ENCODE results near the gene CHKA.
"Not testable (repeated sequence)": the region's sequence is repeated elsewhere in the genome, so short reads cannot be mapped to it uniquely, and the experiment has no call there.

CHKA gene

GRCh38 chr11:68116126-68116525 is 5.1 kb downstream of the CHKA start:
- DNase-seq (ENCODE audit: low read depth in 2 of 2) = no peak

- no peak for DNase-seq (ENCODE audit: low read depth in 2 of 2)
Observed at GRCh38 chr11:68115285-68115684, 5.9 kb downstream of the CHKA start.

GRCh38 chr11:68113986-68114385 is 7.2 kb downstream of the CHKA start:
- no peak for DNase-seq (ENCODE audit: low read depth in 2 of 2)

- DNase-seq (ENCODE audit: low read depth in 2 of 2) = no peak
Observed at GRCh38 chr11:68107689-68108088, 13.5 kb downstream of the CHKA start.

GRCh38 chr11:68106165-68106940 is 14.8 kb downstream of the CHKA start:
- DNase-seq (ENCODE audit: low read depth in 2 of 2) = no peak

GRCh38 chr11:68099474-68100405 is 21.4 kb downstream of the CHKA start:
- DNase-seq (ENCODE audit: low read depth in 2 of 2) = no peak

- no peak for DNase-seq (ENCODE audit: low read depth in 2 of 2)
Observed at GRCh38 chr11:68099057-68099456, 22.1 kb downstream of the CHKA start.

GRCh38 chr11:68096962-68097361 is 24.2 kb downstream of the CHKA start:
- no peak for DNase-seq (ENCODE audit: low read depth in 2 of 2)

- no peak for DNase-seq (ENCODE audit: low read depth in 2 of 2)
Observed at GRCh38 chr11:68093565-68093964, 27.6 kb downstream of the CHKA start.

- not testable (repeated sequence) for DNase-seq (ENCODE audit: low read depth in 2 of 2)
Observed at GRCh38 chr11:68092946-68093345, 28.2 kb downstream of the CHKA start.

- DNase-seq (ENCODE audit: low read depth in 2 of 2) = no peak
Observed at GRCh38 chr11:68092411-68092810, 28.8 kb downstream of the CHKA start.

GRCh38 chr11:68090706-68091105 is 30.5 kb downstream of the CHKA start:
- DNase-seq (ENCODE audit: low read depth in 2 of 2) = no peak

- DNase-seq (ENCODE audit: low read depth in 2 of 2) = no peak
Observed at GRCh38 chr11:68090287-68090686, 30.9 kb downstream of the CHKA start.

- DNase-seq (ENCODE audit: low read depth in 2 of 2) = no peak
Observed at GRCh38 chr11:68089679-68090078, 31.5 kb downstream of the CHKA start.

GRCh38 chr11:68083517-68083916 is 37.7 kb downstream of the CHKA start:
- DNase-seq (ENCODE audit: low read depth in 2 of 2) = no peak

- DNase-seq (ENCODE audit: low read depth in 2 of 2) = no peak
Observed at GRCh38 chr11:68082481-68082880, 38.7 kb downstream of the CHKA start.

- DNase-seq (ENCODE audit: low read depth in 2 of 2) = no peak
Observed at GRCh38 chr11:68081691-68082090, 39.5 kb downstream of the CHKA start.

- no peak for DNase-seq (ENCODE audit: low read depth in 2 of 2)
Observed at GRCh38 chr11:68080860-68081259, 40.3 kb downstream of the CHKA start.

- no peak for DNase-seq (ENCODE audit: low read depth in 2 of 2)
Observed at GRCh38 chr11:68077617-68078582, 43.3 kb downstream of the CHKA start.

GRCh38 chr11:68076371-68077042 is 44.7 kb downstream of the CHKA start:
- DNase-seq (ENCODE audit: low read depth in 2 of 2) = no peak

All from stimulated activated CD8-positive, alpha-beta memory T cell treated with anti-CD3 and anti-CD28 coated beads, Interleukin-15, amount 100 ng/mL, for 48 hours (primary cell).